GM23248 (cell line): ENCODE results near the gene MLST8. TPM values are rescaled to one million over a fixed set of nuclear protein-coding genes. Genes with fewer than 3 reads are reported as not detected.

Source experiments
- DNase-seq: peaks from one replicate; pipeline ENCODE4 v3.0.0-alpha.2; 2015
- H2AFZ ChIP-seq: fragments of 200-600 bp; sonication (generic); 2 replicates; pipeline ENCODE4 v1.6.1; 2016; ENCODE audit warnings: antibody characterized with exemption
- H3F3A ChIP-seq: fragments of 200-600 bp; sonication (generic); 2 replicates; pipeline ENCODE4 v1.6.1; 2016; ENCODE audit warnings: mild to moderate bottlenecking, antibody characterized with exemption, mixed run types; ENCODE audit not compliant: insufficient read depth
- H3K27ac ChIP-seq: fragments of 200-600 bp; sonication (generic); 2 replicates; pipeline ENCODE4 v1.5.1; 2016; ENCODE audit warnings: mild to moderate bottlenecking
- H3K27me3 ChIP-seq: fragments of 200-600 bp; sonication (generic); replicated peaks from 2 replicates; pipeline ENCODE4 v1.6.1; 2016; ENCODE audit warnings: mild to moderate bottlenecking; ENCODE audit not compliant: insufficient read depth
- H3K36me3 ChIP-seq: fragments of 200-600 bp; sonication (generic); 2 replicates; pipeline ENCODE4 v1.6.1; 2016; ENCODE audit warnings: low read depth, mild to moderate bottlenecking
- H3K4me1 ChIP-seq: fragments of 200-600 bp; sonication (generic); 2 replicates; pipeline ENCODE4 v1.6.1; 2016; ENCODE audit warnings: mild to moderate bottlenecking; ENCODE audit not compliant: insufficient read depth
- H3K4me2 ChIP-seq: fragments of 200-600 bp; sonication (generic); one replicate; pipeline ENCODE4 v1.6.1; 2016; ENCODE audit warnings: mild to moderate bottlenecking; ENCODE audit not compliant: unreplicated experiment
- H3K4me3 ChIP-seq: fragments of 200-600 bp; sonication (generic); 2 replicates; pipeline ENCODE4 v1.5.1; 2016; ENCODE audit warnings: mild to moderate bottlenecking
- H3K79me2 ChIP-seq: fragments of 200-600 bp; sonication (generic); 2 replicates; pipeline ENCODE4 v1.6.1; 2016; ENCODE audit warnings: mild to moderate bottlenecking; ENCODE audit not compliant: insufficient read depth
- H3K9ac ChIP-seq: fragments of 200-600 bp; sonication (generic); 2 replicates; pipeline ENCODE4 v1.6.1; 2016; ENCODE audit warnings: mild to moderate bottlenecking
- H3K9me2 ChIP-seq: fragments of 200-600 bp; sonication (generic); 2 replicates; pipeline ENCODE4 v1.6.1; 2016; ENCODE audit warnings: mixed run types, mild to moderate bottlenecking, moderate library complexity; ENCODE audit not compliant: insufficient read depth
- H3K9me3 ChIP-seq: fragments of 200-600 bp; sonication (generic); one replicate; pipeline ENCODE4 v1.6.1; 2017; ENCODE audit warnings: low read depth
- H4K20me1 ChIP-seq: fragments of 200-600 bp; sonication (generic); 2 replicates; pipeline ENCODE4 v1.6.0; 2016; ENCODE audit not compliant: insufficient read depth
- EZH2 ChIP-seq: fragments of 200-600 bp; sonication (generic); IDR thresholded peaks from 2 replicates; pipeline ENCODE4 v1.6.1; 2018; ENCODE audit warnings: antibody characterized with exemption, mild to moderate bottlenecking; ENCODE audit not compliant: insufficient read depth, poor library complexity, severe bottlenecking
- EZH2phosphoT487 ChIP-seq: fragments of 200-600 bp; sonication (generic); IDR thresholded peaks from 2 replicates; pipeline ENCODE4 v1.6.1; 2018; ENCODE audit warnings: antibody characterized with exemption, moderate library complexity, mild to moderate bottlenecking, low read depth; ENCODE audit not compliant: insufficient read depth
- WGBS, 2 experiments: methylation state at CpG; one replicate each; pipeline ENCODE4 v1.1.6; 2015 to 2017; ENCODE audit warnings: low lambda C conversion rate in 2 of 2, low coverage in 1 of 2; ENCODE audit errors: missing lambda C conversion rate in 2 of 2; 5-methylcytosine and 5-hydroxymethylcytosine counted together
- in situ Hi-C: fragments of 300-500 bp; cut with MboI; formaldehyde crosslinking; loops from 2 replicates; pipeline ENCODE4 v1.15.0; 2020
- polyA plus RNA-seq: library from polyadenylated mRNA; unstranded; fragments of >200 nt; fragmentation: Nextera tagmentation; extraction: Ambion mirVana; gene quantifications from 2 replicates; pipeline ENCODE4 v1.2.1, GENCODE V29; 2016
- total RNA-seq: library from RNA; depleted of rRNA; stranded (reverse); fragments of >200 nt; shearing (Covaris generic); gene quantifications from 2 replicates; pipeline ENCODE4 v1.2.3, GENCODE V29; 2014

Gene MLST8
- total and polyA plus RNA-seq, 2 experiments from 2014 or later = 46.5 to 62.9 TPM

- Histone ChIP-seq H3K9me2 (no peaks in the 10 kb centered on the region), H3K27ac (no peak overlapping the region), H3K4me1 (no peaks in the 10 kb centered on the region), H3K27me3 (no peaks in the 10 kb centered on the region), H3K79me2 (no peaks in the 10 kb centered on the region), H3F3A (no peaks in the 10 kb centered on the region), H3K9me3 (no peaks in the 10 kb centered on the region), H3K9ac (no peak overlapping the region), H2AFZ (no peak overlapping the region), H4K20me1 (no peaks in the 10 kb centered on the region), H3K4me3 (no peak overlapping the region), H3K4me2 (no peak overlapping the region), H3K36me3 (no peaks in the 10 kb centered on the region; the same call in 1 of the 2 replicates)
- TF ChIP-seq EZH2 = no peak
- TF ChIP-seq EZH2phosphoT487 = no peak
- no peak for DNase-seq
- 93% methylated on average over 21 of the region's 21 CpGs for WGBS, 2 experiments
- in situ Hi-C loops = no loop called here
Measured at GRCh38 chr16:2174396-2175131, 30.7 kb upstream of the MLST8 start.

DNA sequence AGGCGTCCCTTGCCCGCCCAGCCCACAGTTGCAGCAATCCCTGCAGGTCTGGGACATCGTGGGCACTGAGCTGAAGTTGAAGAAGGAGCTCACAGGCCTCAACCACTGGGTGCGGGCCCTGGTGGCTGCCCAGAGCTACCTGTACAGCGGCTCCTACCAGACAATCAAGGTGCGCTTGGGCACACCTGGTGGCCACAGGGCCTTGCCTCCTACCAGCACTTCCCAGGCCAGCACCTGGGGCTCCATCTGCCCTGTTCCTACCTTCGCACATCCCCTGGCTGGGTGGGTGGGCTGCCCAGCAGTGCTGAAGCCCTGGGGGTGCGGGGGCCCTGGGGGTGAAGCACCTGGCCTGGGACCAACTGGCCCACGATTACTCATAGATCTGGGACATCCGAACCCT is 29.8 kb upstream of the MLST8 start:
- Histone ChIP-seq H3K4me1 (no peaks in the 10 kb centered on the region), H2AFZ (no peak overlapping the region), H3K27me3 (no peaks in the 10 kb centered on the region), H3K9me2 (no peaks in the 10 kb centered on the region), H3F3A (no peaks in the 10 kb centered on the region), H3K9ac (no peak overlapping the region), H3K27ac (no peak overlapping the region), H3K79me2 (no peaks in the 10 kb centered on the region), H3K9me3 (no peaks in the 10 kb centered on the region), H3K4me3 (no peak overlapping the region), H3K36me3 (no peaks in the 10 kb centered on the region; the same call in 1 of the 2 replicates), H3K4me2 (no peak overlapping the region), H4K20me1 (no peaks in the 10 kb centered on the region)
- no peak for DNase-seq
- TF ChIP-seq EZH2 (no peak), EZH2phosphoT487 (no peak)
- 95 to 99% methylated on average over 8 to 9 of the region's 10 CpGs for WGBS, 2 experiments
- in situ Hi-C loops = no loop called here

DNA sequence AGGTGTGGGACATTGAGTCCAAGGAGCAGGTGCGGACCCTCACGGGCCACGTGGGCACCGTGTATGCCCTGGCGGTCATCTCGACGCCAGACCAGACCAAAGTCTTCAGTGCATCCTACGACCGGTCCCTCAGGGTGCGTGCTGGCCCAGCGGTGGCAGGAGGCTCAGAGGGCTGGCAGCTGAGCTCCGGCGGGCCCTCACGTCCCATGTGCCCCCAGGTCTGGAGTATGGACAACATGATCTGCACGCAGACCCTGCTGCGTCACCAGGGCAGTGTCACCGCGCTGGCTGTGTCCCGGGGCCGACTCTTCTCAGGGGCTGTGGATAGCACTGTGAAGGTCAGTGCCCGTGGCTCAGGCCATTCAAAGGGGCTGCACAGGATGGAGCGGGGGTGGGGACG is 29.2 kb upstream of the MLST8 start:
- TF ChIP-seq EZH2phosphoT487 = no peak
- TF ChIP-seq EZH2 = no peak
- 95% methylated on average over 22 to 23 of the region's 23 CpGs for WGBS, 2 experiments
- DNase-seq = no peak
- H3K79me2 ChIP-seq = no peaks in the 10 kb centered on the region
- in situ Hi-C loops = no loop called here
- H4K20me1 ChIP-seq = no peaks in the 10 kb centered on the region
- no peak overlapping the region for H3K4me2 ChIP-seq
- H3K9me2 ChIP-seq = no peaks in the 10 kb centered on the region
- no peak overlapping the region for H3K4me3 ChIP-seq
- no peak overlapping the region for H2AFZ ChIP-seq
- H3K36me3 ChIP-seq = no peaks in the 10 kb centered on the region; the same call in 1 of the 2 replicates
- H3K9me3 ChIP-seq = no peaks in the 10 kb centered on the region
- no peaks in the 10 kb centered on the region for H3K27me3 ChIP-seq
- no peak overlapping the region for H3K9ac ChIP-seq
- no peaks in the 10 kb centered on the region for H3F3A ChIP-seq
- H3K27ac ChIP-seq = no peak overlapping the region
- H3K4me1 ChIP-seq = no peaks in the 10 kb centered on the region

DNA sequence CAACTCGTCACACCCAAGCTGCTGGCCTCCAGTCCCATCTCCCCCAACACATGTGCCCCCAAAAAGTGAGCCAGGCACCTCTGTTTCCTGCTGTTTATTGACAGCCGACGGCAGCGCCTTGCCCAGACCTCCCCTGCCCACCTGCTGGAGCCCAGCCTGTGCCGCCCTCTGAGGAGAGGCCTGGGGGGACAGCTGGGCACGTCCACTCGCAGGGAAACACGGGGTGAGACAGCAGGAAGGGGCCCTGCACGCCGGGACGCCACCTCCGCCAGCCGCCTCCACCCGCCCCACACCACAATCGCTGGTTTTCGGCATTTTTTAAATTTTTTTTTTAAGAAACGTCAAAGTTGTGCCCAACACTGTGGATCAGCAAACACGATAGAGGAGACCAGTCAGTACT is 28.2 kb upstream of the MLST8 start:
- no peaks in the 10 kb centered on the region for H3K9me3 ChIP-seq
- H3K9ac ChIP-seq = no peak overlapping the region
- H3K4me2 ChIP-seq = no peak overlapping the region
- in situ Hi-C loops = no loop called here
- no peaks in the 10 kb centered on the region for H3K9me2 ChIP-seq
- H4K20me1 ChIP-seq = no peaks in the 10 kb centered on the region
- no peak for DNase-seq
- H3K36me3 ChIP-seq = no peaks in the 10 kb centered on the region; the same call in 1 of the 2 replicates
- 88 to 89% methylated on average over 18 of the region's 18 CpGs for WGBS, 2 experiments
- no peak overlapping the region for H2AFZ ChIP-seq
- no peak for TF ChIP-seq EZH2
- TF ChIP-seq EZH2phosphoT487 = no peak
- no peak overlapping the region for H3K4me3 ChIP-seq
- H3K4me1 ChIP-seq = no peaks in the 10 kb centered on the region
- no peaks in the 10 kb centered on the region for H3K27me3 ChIP-seq
- no peaks in the 10 kb centered on the region for H3K79me2 ChIP-seq
- H3K27ac ChIP-seq = no peak overlapping the region
- H3F3A ChIP-seq = no peaks in the 10 kb centered on the region
